ENCODE measurements around the gene MAD1L1.
A peak's percentile ranks its signal among the peaks of the same experiment; 100 is the strongest.

MAD1L1 gene

DNA sequence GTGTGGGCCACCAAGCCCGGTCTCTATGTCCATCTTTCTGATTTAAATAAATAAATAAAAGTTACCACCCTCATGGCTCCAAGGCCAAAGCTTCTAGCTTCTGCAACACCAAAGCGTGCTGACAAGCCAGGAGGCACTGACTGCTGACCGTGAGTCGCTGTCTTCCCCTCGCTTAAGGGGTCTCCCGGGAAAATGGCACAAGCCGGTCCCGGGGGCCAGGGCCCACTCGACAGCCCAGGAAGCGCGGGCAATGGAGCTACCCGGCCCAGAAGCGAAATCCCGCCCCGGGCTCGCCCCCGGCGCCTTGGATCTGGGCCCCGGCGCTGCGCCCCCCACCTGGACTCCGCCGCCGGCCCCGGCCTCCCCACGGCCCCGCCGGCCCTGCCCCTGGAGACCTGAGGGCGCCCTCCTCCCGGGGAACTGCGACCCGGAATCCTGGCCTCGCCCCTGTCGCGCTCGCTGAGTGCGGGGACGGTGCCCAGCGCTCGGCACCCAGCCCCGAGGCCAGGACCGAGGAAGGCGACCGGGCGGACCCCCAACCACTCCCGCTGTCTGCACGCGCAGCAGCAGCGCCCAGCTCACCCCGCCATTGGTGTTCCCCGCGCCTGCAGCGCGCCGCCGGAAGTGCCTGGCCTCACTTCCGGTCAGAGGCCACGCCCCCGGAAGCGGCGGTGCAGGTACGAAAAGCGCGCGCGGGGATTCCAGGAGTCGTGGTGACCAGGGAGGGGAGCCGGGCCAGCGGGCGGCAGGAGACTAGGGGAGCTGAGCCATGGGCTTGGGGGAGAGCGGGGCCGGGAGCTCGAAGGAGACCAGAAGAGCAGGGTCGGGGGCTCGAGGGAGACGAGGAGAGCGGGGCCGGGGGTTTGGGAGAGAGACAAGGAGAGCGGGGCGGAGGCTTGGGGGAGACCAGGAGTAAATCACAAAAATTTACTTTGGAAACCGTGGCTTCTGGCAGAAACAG is 9.1 kb upstream of the MAD1L1 start, which contains the start of the genes MRM2 and NUDT1:
Gene MRM2 (minus strand): TSS at position 626 of the 961 bp plus-strand sequence. CDS start 36 bp downstream, at position 590.
Gene NUDT1 (plus strand): TSS at position 647 of the 961 bp plus-strand sequence. CDS start 2,349 bp downstream, outside the sequence.
- DNase-seq: peak; percentile 15

DNA sequence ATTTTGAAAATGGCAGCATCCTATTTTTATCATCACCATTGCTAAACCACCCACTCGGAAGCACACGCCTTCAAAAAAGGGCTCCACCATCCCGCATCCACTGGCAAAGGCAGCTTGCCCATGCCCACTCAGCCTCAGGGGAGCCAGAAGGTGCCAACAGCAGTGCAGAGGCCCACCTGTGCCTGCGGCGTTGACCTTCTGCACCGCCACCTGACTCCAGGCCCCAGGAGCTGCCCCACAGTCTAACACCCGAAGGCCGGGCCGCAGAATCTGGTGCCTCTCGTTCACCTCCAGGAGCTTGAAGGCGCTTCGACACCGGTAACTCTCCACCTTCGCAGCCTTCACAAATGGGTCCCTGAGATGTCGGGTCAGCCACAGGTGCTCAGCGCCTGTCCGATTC is 6.5 kb upstream of the MAD1L1 start:
- DNase-seq: no peak

DNA sequence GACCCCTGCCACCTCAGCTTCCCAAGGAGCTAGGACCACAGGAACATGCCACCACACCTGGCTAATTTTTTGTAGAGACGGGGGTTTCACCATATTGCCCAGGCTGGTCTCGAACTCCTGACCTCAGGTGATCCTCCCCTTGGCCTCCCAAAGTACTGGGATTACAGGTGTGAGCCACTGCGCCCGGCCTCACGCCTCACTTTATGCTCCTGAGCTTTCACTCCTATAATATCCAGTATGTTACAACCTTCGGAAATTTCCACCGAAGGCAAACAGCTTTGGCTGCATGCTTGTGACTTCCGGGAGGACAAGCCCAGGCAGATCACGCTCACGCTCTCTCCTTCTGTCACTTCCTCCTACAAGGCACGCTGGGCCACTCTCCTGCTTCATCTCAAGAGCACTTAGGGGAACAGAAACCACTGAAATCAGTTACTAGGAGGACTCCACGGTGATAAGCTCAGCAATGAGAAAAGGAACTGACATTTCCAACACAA is 4.4 kb upstream of the MAD1L1 start:
- no peak for DNase-seq

DNA sequence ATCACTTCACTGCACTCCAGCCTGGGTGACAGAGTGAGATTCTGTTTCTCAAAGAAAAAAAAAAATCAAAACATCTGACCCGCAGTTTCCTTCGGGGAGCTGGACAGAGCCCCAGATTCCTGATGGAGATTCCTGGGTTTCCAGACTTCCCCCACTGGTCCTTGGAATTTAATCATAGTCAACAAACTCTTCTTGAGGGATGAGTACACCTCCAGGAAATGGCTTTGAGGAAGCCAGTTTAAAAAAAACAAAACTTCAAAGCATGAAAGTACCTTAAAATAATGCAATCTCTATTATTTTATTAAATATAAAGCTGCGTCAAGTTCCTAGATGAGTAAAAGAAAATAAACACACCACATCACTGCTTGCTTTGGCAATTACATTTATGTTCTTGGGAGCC is 1.2 kb upstream of the MAD1L1 start:
- DNase-seq: no peak

DNA sequence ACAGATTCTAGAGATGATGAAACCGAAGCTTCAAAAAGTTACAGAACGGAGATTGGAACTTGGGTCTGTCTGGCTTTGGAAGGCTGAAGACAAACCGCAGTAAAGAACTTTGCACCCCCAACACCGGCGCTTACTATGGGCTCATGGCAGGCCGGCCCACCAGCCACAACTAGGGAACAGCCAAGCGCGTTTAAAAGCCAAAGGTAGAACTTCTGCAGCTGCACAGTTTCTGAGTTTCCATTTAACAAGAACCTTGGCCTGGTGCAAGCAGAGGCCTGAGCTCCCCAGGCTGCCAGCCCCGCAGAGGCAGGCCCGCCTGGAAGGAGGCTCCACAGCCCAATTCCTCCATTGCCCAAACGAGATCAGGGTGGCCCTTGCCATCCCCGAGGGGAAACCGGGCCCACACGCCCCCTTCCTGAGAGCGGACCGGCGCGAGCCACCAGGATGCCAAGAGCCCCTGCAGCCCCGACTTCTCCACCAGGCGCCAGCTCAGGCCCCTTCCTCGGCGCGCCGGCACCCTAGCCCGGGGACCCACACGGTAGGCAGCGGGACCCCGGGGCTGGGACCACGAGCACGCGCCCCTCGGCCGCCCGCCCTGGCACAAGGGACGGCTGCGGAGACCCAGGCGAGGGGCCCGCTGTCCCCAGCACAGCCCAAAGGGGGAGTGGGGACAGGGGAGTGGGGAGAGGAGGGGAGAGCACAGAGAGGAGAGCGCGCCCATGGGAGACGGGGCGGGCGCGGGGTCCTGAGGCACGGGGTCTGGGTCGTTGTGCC is 566 bp downstream of the MAD1L1 start:
- no peak for DNase-seq

DNA sequence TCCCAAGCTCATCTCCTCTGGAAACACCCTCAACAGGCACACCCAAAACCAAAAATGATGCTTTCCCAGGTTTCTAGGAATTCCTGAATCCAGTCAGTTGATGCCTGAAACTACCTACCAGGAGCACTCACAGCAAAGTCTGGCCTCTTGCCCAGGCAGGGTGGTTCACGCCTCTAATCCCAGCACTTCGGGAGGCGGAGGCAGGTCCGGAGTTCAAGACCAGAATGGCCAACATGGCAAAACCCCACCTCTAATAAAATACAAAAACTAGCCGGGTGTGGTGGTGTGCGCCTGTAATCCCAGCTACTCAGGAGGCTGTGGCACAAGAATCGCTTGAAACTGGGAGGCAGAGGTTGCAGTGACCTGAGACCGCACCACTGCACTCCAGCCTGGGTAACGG is 1.9 kb downstream of the MAD1L1 start:
- DNase-seq: no peak

DNA sequence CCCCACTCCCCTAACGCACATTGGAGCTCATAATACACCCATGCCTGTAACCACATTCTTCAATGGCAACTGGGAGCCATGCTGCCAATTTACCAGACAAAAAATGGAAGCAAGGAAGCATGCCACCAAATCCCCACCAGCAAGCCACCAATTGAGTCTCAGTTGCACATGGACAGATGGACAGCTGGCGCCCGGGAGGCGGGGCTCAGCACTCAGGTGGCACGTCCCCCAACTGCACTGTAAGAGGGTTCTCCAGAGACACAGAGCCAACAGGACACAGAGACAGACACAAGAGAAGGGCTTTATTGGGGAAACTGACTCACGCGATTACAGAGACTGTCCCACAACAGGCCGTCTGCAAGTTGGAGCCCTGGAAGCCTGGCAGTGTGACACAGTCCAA is 2.5 kb downstream of the MAD1L1 start:
- no peak for DNase-seq

DNA sequence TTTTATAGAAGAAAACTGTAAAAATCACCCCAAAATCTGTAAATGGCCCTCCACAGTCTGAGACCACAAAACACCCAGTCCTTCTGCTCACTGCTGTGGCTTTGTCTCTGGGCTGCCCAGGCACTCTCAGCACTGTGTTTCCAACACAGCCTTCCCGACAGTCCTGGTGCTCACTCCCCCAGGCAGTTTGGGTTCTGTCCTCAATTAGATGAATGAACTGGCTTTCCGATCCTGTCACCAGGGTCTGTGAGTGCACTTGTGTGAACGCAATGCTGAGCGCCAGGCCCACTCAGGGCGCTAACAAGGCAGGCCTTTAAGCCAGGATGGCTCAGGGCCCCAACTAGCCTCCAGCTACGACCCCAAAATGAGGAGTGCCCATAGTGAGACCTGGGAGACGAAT is 3.3 kb downstream of the MAD1L1 start:
- no peak for DNase-seq

DNA sequence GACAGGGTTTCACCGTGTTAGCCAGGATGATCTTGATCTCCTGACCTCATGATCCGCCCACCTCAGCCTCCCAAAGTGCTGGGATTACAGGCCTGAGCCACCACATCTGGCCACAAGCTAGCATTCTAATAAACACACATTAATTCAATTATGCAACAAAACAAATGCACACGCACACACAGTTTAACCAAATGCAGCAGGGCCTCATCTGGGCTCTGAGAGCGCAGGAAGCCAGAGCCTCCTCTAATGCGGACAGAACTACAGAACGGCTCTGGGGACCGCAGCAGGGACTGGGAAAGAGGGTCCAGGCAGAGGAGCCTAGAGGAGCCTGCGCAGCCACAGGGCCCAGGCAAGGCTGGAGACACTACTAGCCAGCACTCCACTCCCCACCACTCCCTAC is 3.8 kb downstream of the MAD1L1 start:
- no peak for DNase-seq

DNA sequence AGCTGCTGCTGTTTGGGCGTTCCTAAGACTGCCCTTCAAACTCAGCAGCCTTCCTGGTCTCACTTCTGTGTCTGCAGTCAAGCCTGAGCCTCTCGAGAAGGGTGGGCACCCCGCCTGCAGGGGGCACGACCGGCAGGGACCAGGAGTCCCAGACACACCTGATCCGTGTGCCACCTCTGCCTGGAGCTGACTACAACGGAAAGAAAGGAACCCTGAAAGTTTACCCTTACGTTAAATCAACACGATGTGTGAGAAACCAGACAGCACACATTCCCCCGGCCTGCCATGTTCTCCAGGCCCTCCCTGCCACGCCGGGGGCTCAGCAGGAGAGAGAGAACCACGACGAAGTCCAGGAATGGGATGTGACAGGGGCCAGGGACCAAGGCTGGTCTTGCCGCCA is 5.0 kb downstream of the MAD1L1 start:
- DNase-seq: no peak

DNA sequence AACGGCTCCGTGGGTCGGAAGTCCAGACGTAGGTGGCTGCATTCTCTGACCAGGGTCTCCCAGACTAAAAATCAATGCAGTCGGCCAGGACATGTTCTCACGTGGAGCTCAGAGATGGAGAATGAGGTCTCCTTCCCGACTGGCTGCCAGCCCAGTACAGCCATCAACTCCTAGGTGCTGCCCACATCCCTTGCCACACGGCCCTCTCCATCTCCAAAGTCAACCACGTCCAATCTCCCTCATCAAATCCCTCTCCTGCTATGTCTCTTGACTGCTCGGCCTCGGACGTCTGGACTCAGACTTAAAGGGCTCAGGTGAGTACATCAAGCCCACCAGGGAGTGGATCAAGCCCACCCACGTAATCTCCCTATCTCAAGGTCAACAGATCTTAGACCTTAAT is 6.9 kb downstream of the MAD1L1 start:
- no peak for DNase-seq

DNA sequence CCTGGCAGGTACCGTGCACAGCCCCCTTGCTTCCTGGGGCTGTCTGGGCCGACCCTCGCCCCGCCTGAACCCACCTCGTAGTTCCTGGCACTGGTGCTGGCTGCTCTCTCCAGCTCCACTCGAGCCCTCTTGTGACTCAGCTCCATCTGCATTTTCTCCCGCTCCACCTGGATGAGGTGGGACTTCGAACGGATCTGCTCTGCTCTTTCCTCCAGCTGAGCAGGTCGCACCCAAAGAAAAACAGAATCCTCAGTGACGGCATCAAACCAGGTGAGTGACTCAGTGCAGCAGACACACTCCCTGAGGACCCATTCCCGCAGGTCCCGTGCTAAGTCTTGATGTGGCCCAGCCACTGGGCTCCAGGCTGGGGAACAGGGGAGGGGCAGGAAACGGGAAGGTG is 7.4 kb downstream of the MAD1L1 start:
- no peak for DNase-seq

DNA sequence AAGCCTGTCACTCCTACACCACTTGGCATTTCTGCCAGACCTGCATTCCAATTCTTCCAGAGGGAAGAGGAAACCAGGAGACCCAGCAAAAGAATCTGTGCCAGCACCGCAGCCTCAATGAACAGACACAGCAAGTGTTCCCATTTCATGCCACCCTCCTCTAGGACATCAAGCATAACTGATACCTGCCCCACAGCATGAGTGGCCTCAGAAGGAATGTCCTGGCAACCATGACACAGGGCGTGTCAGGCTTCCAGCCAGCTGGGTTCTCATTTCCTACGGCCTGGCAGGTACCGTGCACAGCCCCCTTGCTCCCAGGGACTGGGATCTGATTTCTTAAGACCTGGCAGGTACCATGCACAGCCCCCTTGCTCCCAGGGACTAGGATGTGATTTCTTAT is 7.8 kb downstream of the MAD1L1 start:
- DNase-seq: no peak

DNA sequence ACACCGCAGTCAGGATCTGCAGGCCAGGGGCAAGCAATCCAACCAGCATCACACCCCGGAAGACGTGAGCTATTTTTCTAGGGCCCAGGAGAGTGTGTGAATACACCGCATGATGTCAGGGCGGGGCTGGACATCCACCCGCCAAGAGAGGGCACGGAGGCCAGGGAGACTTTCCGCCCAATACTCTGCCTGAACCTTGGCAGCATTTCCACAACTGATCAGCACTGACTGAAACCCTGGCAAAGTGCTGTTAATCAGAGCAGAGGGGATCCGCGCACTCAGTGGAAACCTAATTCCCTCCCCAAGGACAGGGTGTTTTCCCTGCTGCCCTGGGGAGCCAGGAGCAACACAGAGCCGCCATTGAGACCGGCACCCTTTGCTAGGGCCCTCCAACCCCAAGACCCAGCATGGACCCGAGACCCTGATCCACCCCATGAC is 8.2 kb downstream of the MAD1L1 start:
- no peak for DNase-seq

DNA sequence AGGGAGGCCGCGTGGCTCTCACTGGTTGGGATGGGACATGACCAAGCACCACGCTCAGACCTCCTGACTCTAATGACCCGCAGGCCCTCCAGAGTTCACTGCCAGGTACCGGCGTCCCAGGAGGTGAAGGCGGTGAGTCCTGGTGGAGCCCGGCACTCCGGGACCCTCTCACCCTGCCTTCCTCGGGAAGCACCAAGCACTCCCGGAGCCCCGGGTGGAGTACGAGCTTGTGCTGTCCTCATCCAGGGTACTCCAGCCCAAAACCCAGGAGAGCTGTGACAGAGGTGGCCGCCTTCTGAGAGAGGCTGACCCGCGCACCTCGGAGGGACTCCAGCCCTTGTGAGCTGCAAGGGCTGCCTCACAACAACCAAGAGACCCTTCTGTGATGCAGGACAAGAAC is 9.4 kb downstream of the MAD1L1 start:
- DNase-seq: no peak

DNA sequence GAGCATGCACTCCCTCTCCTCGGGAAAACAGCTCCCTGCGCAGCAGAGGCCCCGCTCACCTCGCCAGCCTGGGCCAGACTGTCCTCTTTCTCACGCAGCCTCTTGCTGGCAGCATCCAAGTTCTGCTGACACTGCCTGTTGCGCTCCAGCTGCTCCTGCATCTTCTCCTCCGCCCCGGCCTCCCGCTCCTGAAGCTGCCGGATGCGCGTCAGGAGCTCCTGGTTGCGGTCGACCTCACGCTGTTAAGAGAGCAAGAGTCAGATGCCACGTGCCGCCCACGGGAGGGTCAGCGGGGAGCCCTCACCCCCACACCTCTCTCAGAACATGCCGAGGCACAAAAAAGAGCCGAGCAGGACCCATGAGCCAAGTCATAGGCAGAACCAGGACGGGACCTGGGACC is 10.2 kb downstream of the MAD1L1 start:
- DNase-seq: no peak

DNA sequence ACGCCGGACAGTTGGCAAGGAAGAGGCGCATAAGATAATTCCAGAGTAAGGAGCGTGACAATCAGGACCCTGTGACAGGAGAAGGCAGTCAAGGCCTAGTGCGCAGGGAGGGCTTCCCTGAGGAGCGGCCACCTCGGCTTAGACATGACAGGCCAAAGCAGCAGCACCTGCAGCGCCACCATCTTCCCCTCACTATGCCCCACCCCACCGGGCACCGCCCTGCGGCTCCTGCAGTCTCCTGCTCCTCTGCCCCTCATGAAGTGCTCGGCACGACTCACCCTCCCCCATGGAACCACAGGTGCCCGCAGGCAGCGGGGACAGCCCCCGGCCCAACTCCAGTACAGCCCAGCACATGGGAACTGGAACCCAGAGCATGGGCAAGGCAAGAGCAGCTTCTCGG is 11.8 kb downstream of the MAD1L1 start:
- DNase-seq: no peak

DNA sequence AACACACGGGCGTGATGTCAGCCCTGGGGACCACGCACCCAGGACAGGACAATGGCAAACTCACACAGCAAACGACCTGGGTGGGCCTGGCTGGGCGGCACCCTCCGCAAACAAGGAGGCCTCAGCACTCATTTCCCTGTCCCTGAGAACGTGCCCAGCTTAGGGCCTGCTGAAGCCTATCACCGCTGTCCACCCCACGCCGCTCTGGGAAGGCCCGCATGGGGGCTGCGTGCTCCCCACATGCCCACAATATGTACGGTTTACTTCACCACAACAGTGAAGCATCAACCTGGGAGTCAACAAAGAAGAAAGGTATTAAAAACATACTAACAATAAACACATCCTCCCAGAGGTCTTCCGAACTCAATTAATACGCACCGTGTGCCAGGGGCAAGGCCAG is 12.2 kb downstream of the MAD1L1 start:
- no peak for DNase-seq

DNA sequence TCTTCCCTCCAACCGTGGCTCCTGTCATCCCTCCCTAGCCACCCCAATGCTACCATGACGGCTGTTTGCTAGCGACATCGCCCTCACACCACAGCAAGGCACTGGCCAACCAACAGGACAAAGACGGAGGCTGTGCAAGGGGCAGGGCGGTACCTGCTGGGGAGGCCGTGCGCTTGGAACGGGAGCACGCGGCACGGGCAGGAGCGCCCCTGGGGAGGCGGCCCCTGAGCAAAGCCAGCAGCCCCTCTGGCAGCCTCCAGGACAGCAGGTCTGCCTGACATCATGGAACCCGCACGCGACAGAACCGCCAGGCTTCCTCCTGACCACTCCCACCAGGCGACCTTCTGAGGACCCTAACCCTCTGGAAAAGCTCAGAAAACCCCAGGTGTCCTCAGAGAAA is 12.7 kb downstream of the MAD1L1 start:
- no peak for DNase-seq

DNA sequence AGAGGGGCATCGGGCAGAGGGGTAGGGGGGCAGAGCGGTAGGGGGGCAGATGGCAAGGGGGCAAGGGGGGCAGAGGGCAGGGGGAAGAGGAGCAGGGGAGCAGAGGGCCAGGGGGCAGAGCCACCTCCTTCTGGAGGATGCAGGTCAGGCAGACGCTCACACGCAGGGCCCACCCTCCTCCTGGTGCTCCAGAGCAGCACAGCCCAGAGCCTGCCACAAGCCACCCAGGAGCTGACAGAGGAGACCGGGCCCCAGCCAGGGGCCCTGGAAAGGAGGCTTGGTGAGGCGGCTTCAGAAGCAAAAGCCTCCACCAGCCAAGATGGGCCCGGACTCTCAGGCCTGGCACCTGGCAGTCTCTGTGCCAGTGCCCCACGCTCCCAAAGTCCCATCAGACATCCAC is 13.1 kb downstream of the MAD1L1 start:
- no peak for DNase-seq

DNA sequence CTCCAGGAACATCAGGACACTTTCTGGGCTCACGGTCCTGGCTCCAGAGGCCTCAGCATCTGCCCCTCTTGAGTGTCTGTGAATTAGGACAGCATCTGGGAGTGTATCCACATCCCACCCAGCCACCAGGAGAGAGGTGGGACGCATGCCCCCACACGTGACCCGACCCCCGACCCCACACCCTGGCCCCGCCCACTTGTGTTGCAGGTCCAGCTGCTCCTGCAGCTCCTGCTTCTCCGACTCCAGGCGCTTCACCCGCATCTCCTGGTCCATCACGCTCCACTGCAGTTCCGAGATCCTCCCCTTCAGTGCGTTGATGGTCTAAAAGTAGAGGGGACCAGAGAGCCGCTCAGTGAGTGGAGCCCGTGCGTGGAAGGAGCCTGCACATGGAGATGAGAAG is 13.6 kb downstream of the MAD1L1 start:
- no peak for DNase-seq

DNA sequence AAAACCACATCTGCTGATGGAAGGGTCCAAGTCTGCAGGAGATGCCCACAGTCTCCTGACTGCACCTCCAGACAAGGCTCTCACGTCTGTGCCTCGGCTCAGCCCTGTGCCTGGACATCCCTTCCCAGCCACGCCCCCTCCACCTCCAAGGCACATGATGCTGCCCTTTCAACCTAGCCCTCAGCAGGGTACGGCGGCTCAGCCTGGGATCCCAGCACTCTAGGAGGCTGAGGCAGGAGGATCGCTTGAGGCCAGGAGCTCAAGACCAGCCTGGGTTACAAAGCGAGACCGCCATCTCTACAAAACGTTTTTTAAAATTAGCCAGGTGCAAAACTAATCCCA is 14.3 kb downstream of the MAD1L1 start:
- no peak for DNase-seq

DNA sequence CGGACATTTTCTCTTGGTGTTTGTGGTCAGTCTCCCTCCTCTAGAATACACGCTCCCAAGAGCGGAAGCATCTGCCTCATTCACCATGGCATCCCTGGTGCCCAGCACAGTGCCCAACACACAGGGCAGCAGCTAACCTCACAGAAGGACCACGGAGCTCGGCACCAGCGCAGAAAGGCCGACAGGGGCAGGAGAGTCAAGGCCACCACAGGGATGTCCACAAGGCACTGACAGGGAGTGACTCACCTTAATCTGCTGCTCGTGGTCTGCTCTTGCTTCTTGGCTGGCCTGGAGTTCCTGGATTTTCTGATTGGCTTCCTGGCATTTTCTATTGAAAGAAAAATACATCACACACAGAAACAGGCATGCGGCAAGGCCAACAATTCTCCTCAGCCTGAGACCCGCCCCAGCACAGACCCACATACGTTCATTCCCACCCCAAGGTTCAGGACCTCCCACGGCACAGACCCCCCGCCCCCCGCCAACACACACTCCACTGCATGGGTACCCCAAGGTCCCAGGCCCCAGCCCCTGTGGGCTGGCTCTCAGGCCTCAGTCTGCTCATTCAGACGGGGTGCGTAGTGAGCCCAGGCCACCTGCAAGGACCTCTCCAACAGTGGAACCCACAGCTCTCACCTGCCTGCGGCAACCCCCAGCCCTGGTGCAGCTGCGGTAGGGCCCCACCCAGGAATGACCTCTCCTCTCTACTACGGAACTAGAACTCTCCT is 14.9 kb downstream of the MAD1L1 start:
- no peak for DNase-seq
